Natural killer cell (primary cell): ENCODE data around the gene GRK1. TPM values are rescaled to one million over a fixed set of nuclear protein-coding genes. Genes with fewer than 3 reads are reported as not detected.
"Not testable (repeated sequence)": the region's sequence is repeated elsewhere in the genome, so short reads cannot be mapped to it uniquely, and the experiment has no call there.

Source experiments
- ATAC-seq, 3 donors: fragments of 150-1000 bp in 2 of 3; fragments of 200-7000 bp in 1 of 3; cut with Tn5 transposase; 1 replicate in 1 of 3; 2 replicates in 2 of 3; pipeline ENCODE4 v1.10.0; 2021; ENCODE audit warnings: mild to moderate bottlenecking in 2 of 3, moderate library complexity in 2 of 3
- DNase-seq, 2 donors: peaks; one replicate each; pipeline versions ENCODE4 v3.0.0 to v3.0.0-alpha.2; 2013 to 2021; ENCODE audit warnings: mixed read lengths in 1 of 2
- H3K27ac ChIP-seq: one replicate; pipeline ENCODE4 v1.5.1; 2013; ENCODE audit warnings: mild to moderate bottlenecking, low read length
- H3K27me3 ChIP-seq: one replicate; pipeline ENCODE4 v1.6.1; 2013; ENCODE audit warnings: low read length; ENCODE audit not compliant: control insufficient read depth, insufficient read depth
- H3K36me3 ChIP-seq: one replicate; pipeline ENCODE4 v1.6.1; 2013; ENCODE audit warnings: low read length; ENCODE audit not compliant: control insufficient read depth, insufficient read depth
- H3K4me1 ChIP-seq: one replicate; pipeline ENCODE4 v1.6.1; 2013; ENCODE audit warnings: low read length; ENCODE audit not compliant: control insufficient read depth, insufficient read depth
- H3K4me3 ChIP-seq: one replicate; pipeline ENCODE4 v1.5.1; 2013; ENCODE audit warnings: low read length
- H3K9me3 ChIP-seq: one replicate; pipeline ENCODE4 v1.6.1; 2013; ENCODE audit warnings: low read length; ENCODE audit not compliant: control insufficient read depth, insufficient read depth
- H3K27ac Mint-ChIP-seq, 2 donors: one replicate each; pipeline ENCODE4 v1.8.0; 2022; ENCODE audit warnings: mild to moderate bottlenecking in 2 of 2, mixed read lengths in 2 of 2, moderate library complexity in 1 of 2
- H3K27me3 Mint-ChIP-seq, 2 donors: one replicate each; pipeline ENCODE4 v1.8.0; 2022; ENCODE audit warnings: low read depth in 2 of 2, mixed read lengths in 2 of 2
- H3K36me3 Mint-ChIP-seq: one replicate; pipeline ENCODE4 v1.8.0; 2022; ENCODE audit warnings: mixed read lengths
- H3K4me1 Mint-ChIP-seq, 2 donors: one replicate each; pipeline ENCODE4 v1.8.0; 2022; ENCODE audit warnings: mixed read lengths in 2 of 2
- H3K4me3 Mint-ChIP-seq: one replicate; pipeline ENCODE4 v1.8.0; 2022; ENCODE audit warnings: mild to moderate bottlenecking, moderate library complexity, mixed read lengths
- H3K9me3 Mint-ChIP-seq, 2 donors: one replicate each; pipeline ENCODE4 v1.8.0; 2022; ENCODE audit warnings: mixed read lengths in 2 of 2
- WGBS: methylation state at CpG from one replicate; pipeline ENCODE4 v1.1.7; 2013; ENCODE audit warnings: missing lambda C conversion rate; ENCODE audit not compliant: insufficient coverage; 5-methylcytosine and 5-hydroxymethylcytosine counted together
- intact Hi-C: fragments of 100-400 bp; cut with micrococcal nuclease; formaldehyde crosslinking; loops from one replicate; pipeline ENCODE4 v1.14.2; 2022
- total RNA-seq, 4 donors: library from RNA; stranded (reverse); fragments of 120-200 nt in 1 of 4; gene quantifications; one replicate each; pipeline versions ENCODE4 v1.2.3 to v1.2.4, GENCODE V29; 2013 to 2022
- TF ChIP-seq, protein P1 (sequence below): fragments of 200-600 bp; IDR thresholded peaks from one replicate; pipeline ENCODE4 v1.8.0; 2022; ENCODE audit warnings: antibody characterized with exemption

The GRK1 gene
- total RNA-seq, 3 donors from 2014 or later (not counting 1 experiment from before 2014, with no cell fraction given) = not detected

- TF ChIP-seq, protein P1, sequence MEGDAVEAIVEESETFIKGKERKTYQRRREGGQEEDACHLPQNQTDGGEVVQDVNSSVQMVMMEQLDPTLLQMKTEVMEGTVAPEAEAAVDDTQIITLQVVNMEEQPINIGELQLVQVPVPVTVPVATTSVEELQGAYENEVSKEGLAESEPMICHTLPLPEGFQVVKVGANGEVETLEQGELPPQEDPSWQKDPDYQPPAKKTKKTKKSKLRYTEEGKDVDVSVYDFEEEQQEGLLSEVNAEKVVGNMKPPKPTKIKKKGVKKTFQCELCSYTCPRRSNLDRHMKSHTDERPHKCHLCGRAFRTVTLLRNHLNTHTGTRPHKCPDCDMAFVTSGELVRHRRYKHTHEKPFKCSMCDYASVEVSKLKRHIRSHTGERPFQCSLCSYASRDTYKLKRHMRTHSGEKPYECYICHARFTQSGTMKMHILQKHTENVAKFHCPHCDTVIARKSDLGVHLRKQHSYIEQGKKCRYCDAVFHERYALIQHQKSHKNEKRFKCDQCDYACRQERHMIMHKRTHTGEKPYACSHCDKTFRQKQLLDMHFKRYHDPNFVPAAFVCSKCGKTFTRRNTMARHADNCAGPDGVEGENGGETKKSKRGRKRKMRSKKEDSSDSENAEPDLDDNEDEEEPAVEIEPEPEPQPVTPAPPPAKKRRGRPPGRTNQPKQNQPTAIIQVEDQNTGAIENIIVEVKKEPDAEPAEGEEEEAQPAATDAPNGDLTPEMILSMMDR = no peak
- Histone ChIP-seq H3K36me3 (no peaks in the 10 kb centered on the region), H3K27ac (no peak overlapping the region), H3K27me3 (peaks cover 3% of the 10 kb centered on the region), H3K4me1 (peaks cover 18% of the 10 kb centered on the region), H3K4me3 (no peak overlapping the region), H3K9me3 (no peaks in the 10 kb centered on the region)
- intact Hi-C loops = no loop called here
- H3K36me3 Mint-ChIP-seq = no peaks in the 10 kb centered on the region
- no peak for DNase-seq
- H3K27ac Mint-ChIP-seq = no peak overlapping the region
- H3K27me3 Mint-ChIP-seq = peaks cover 23 to 32% of the 10 kb centered on the region in 2 donors
- H3K9me3 Mint-ChIP-seq = no peaks in the 10 kb centered on the region
- peaks cover 19 to 22% of the 10 kb centered on the region in 2 donors for H3K4me1 Mint-ChIP-seq
- H3K4me3 Mint-ChIP-seq = no peak overlapping the region
- WGBS = 91% methylated on average over 24 of the region's 24 CpGs
- no peak for ATAC-seq
These were observed 76.6 kb downstream of the GRK1 start for GRCh38 chr13:113743366-113744195.

GRCh38 chr13:113744197-113745000 is 77.4 kb downstream of the GRK1 start:
- H3K4me3 Mint-ChIP-seq = no peak overlapping the region

DNA sequence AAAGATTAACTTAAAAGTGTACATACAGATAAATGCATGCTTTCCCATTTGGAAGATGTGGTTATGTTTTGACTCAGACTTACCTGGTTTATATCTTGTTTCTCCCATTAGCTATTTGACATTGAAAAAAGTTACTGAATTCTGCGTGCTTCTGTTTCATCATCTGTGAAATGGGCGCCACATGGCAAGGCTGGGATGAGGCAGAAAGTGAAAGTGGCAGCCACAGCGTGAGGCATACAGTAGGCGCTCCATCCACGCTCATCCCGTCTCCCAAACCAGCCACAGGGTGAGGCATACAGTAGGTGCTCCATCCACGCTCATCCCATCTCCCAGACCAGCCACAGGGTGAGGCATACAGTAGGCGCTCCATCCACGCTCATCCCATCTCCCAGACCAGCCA is 78.0 kb downstream of the GRK1 start:
- Mint-ChIP-seq H3K4me1 (peaks cover 19 to 22% of the 10 kb centered on the region in 2 donors), H3K27ac (no peak overlapping the region), H3K36me3 (no peaks in the 10 kb centered on the region), H3K9me3 (no peaks in the 10 kb centered on the region), H3K27me3 (peaks cover 23 to 25% of the 10 kb centered on the region in 2 donors), H3K4me3 (no peak overlapping the region)
- ATAC-seq (no peak), DNase-seq (no peak)
- intact Hi-C loops = no loop called here
- H3K27ac ChIP-seq = no peak overlapping the region
- H3K27me3 ChIP-seq = peaks cover 3% of the 10 kb centered on the region
- H3K9me3 ChIP-seq = no peaks in the 10 kb centered on the region
- H3K36me3 ChIP-seq = no peaks in the 10 kb centered on the region
- TF ChIP-seq, protein P1 = no peak
- no peak overlapping the region for H3K4me3 ChIP-seq
- 84% methylated on average over 7 of the region's 9 CpGs for WGBS
- H3K4me1 ChIP-seq = peaks cover 18% of the 10 kb centered on the region

More at GRCh38 chr13:113744197-113745000, 77.4 kb downstream of the GRK1 start:
- H3K9me3 Mint-ChIP-seq = no peaks in the 10 kb centered on the region
- H3K4me3 ChIP-seq = no peak overlapping the region
- intact Hi-C loops = no loop called here
- 85% methylated on average over 21 of the region's 21 CpGs for WGBS
- no peaks in the 10 kb centered on the region for H3K36me3 ChIP-seq
- no peaks in the 10 kb centered on the region for H3K36me3 Mint-ChIP-seq
- no peak overlapping the region for H3K27ac Mint-ChIP-seq
- peaks cover 18% of the 10 kb centered on the region for H3K4me1 ChIP-seq
- DNase-seq (no peak), ATAC-seq (no peak)
- peaks cover 3% of the 10 kb centered on the region for H3K27me3 ChIP-seq
- H3K27me3 Mint-ChIP-seq = peaks cover 23 to 31% of the 10 kb centered on the region in 2 donors
- no peaks in the 10 kb centered on the region for H3K9me3 ChIP-seq
- no peak overlapping the region for H3K27ac ChIP-seq
- TF ChIP-seq, protein P1 = no peak
- H3K4me1 Mint-ChIP-seq = peaks cover 19 to 22% of the 10 kb centered on the region in 2 donors

DNA sequence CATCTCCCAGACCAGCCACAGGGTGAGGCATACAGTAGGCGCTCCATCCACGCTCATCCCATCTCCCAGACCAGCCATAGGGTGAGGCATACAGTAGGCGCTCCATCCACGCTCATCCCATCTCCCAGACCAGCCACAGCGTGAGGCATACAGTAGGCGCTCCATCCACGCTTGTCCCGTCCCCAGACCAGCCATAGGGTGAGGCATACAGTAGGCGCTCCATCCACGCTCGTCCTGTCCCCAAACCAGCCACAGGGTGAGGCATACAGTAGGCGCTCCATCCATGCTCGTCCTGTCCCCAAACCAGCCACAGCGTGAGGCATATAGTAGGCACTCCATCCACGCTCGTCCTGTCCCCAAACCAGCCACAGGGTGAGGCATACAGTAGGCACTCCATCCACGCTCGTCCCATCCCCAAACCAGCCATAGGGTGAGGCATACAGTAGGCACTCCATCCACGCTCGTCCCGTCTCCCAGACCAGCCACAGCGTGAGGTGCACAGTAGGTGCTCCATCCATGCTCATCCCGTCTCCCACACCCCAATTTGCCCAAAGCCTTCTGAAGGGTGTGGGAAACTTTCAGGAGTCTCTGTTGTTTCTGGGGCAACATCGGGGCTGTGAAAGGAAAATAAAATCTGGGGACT is 78.6 kb downstream of the GRK1 start:
- intact Hi-C loops, ATAC-seq, H3K9me3 Mint-ChIP-seq, DNase-seq, H3K9me3 ChIP-seq, H3K27ac Mint-ChIP-seq, H3K36me3 Mint-ChIP-seq, H3K4me3 ChIP-seq, H3K27me3 ChIP-seq, H3K36me3 ChIP-seq, H3K27ac ChIP-seq: not testable (repeated sequence)
- peaks cover 18% of the 10 kb centered on the region for H3K4me1 ChIP-seq
- WGBS = 93% methylated on average over 24 of the region's 24 CpGs
- peaks cover 19 to 20% of the 10 kb centered on the region in 2 donors for H3K27me3 Mint-ChIP-seq
- peak overlapping the region; percentile 35 for H3K4me3 Mint-ChIP-seq
- H3K4me1 Mint-ChIP-seq = peaks cover 18 to 20% of the 10 kb centered on the region in 2 donors
